Stimulated activated CD8-positive, alpha-beta memory T cell treated with anti-CD3 and anti-CD28 coated beads, Interleukin-15, amount 100 ng/mL, for 1 hour (primary cell): ENCODE results near the gene ACSL1.
"Not testable (repeated sequence)": the region's sequence is repeated elsewhere in the genome, so short reads cannot be mapped to it uniquely, and the experiment has no call there.

Experiments
- DNase-seq: peaks from one replicate; pipeline ENCODE4 v3.0.0-alpha.2; 2020; ENCODE audit warnings: low read depth

The ACSL1 gene

GRCh38 chr4:184790826-184791225, 34.9 kb downstream of the ACSL1 start:
- no peak for DNase-seq

DNA sequence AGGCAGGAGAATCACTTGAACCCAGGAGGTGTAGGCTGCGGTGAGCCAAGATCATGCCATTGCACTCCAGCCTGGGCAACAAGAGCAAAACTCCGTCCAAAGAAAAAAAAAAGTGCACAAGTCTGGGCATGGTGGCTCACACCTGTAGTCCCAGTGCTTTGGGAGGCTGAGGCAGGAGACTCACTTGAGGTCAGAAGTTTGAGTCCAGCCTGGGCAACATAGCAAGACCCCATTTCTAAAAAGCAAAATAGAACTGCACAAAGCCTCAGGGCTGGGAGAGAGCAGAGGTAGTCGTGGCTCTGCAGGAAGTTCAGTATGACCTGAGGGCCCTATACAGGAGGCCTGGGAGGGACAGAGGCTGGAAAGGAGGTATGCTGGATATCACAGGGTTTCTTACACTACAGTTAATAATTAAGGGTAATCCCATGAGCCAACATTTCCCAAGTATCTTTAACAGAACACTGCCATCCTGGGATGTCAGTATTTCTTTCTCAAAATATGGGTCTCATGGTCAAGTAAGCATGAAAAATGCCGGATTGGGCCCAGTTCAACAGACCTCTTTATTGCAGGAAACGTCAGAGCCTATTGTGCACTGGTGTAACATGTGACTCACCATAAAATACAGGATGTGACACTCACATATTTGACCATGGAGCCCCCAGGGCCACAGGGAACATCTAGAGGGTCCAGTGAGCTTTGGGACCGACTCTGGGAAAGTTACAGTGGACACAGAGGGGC, 37.8 kb downstream of the ACSL1 start:
- no peak for DNase-seq

- DNase-seq: no peak
Observed at GRCh38 chr4:184785813-184786212, 40.0 kb downstream of the ACSL1 start.

- no peak for DNase-seq
Observed at GRCh38 chr4:184784628-184785257, 41.0 kb downstream of the ACSL1 start.

DNA sequence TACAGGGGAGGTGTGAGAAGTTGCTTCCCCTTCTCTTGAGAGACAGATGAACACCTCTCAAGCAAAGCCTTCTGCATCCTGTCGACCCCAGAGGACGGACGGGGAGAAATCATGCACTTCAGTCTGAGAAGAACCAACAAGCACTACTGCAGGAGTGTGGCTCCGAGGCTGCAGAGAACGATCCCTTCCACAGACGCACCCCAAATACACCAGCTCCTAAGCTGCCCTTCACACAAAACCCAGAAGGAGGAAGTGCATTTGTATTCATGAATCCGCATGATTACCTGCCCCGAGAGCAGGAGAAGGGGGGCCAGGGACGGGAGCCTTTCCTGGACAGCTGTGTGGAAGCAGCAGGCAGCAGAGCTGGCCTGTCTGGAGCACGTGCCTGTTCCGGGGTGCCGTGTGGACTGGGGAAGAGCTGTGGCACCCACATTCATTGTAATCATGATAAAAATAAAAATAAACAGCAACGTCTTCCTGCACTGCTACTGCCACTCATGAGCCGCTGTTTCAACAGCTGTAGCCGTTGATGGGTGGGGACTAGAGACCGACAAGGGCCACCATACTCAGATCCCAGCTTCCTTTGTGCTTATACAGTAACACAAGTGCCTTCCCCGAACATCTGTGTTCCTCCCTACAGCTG, 42.9 kb downstream of the ACSL1 start:
- no peak for DNase-seq

DNA sequence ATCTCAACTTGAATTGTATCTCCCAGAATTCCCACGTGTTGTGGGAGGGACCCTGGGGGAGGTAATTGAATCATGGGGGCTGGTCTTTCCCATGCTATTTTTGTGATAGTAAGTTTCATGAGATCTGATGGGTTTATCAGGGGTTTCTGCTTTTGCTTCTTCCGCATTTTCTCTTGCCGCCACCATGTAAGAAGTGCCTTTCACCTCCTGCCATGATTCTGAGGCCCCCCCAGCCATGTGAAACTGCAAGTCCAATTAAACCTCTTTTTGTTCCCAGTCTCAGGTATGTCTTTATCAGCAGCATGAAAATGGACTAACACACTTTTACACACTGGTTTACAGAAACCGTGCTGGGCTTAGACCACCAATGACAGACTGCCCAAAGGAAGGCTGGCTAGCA, 46.6 kb downstream of the ACSL1 start:
- DNase-seq: not testable (repeated sequence)

DNA sequence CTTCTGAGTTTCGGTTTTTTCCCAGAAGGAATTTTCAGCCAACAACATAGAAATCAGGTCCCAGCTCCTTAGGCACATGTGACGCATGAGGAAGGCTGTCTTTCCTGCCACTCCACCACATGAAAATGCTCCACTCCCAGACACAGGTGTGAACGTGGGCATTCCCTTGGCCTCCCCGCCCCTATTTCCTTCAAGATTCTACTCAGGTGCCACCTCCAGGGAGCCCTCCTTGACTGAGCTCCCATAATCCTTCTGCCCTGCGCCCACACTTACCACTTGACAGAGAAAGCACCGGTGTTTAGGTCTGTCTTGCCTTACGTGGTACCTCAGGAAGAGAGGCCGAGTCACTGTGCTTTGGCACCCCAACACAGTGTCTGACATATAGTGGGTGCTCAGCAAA, 47.4 kb downstream of the ACSL1 start:
- DNase-seq: no peak

GRCh38 chr4:184776821-184777220, 48.9 kb downstream of the ACSL1 start:
- no peak for DNase-seq

GRCh38 chr4:184775854-184776555, 49.8 kb downstream of the ACSL1 start:
- DNase-seq: no peak

GRCh38 chr4:184774152-184774551, 51.6 kb downstream of the ACSL1 start:
- no peak for DNase-seq

GRCh38 chr4:184771416-184771815, 54.4 kb downstream of the ACSL1 start:
- DNase-seq: no peak

DNA sequence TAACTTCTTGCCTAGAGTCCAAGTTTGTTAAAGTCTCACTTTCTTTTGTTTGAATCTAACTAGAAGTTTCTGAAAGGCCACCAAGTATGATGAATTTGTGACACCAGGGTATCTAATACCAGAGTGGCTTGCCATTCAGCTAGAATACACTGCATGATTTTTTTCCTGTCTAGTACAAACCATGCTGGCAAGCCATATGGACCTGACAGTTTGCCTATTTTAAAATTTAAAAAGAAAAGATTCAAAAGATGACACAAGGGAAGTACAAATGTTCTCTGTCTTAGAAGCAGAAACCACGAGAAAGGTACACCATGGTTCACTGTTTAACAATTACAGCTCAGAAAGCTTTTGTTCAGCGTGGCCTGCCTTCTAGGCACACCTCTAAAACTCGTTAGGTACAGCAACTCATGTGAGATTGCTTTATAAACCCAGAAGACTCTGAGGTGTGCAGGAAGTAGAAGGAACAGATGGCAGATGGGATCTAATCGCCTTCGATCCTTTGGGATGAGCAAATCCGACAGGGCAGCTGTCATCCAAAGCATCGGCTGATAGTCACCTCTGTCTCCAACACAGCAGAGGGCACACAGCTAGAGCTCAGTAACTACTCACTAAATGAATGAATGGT, 56.5 kb downstream of the ACSL1 start:
- no peak for DNase-seq

DNA sequence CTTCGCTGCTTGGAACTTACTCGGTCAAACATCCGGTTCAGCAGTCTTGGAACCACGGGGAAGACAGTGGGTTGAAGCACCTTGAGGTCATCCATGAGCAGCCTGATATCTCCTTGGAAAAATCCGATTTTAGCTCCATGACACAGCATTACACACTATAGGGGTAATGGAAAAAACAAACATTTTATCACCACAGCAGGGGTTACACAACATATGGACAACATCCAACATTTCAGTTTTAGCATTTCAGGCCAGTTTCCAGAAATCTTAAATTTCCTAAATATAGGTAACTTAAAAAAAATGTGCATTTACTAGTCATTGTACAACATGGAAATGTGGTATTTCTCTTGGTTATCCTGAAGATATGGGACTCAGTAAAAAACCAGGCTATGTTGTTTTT, 57.5 kb downstream of the ACSL1 start:
- DNase-seq: no peak

DNA sequence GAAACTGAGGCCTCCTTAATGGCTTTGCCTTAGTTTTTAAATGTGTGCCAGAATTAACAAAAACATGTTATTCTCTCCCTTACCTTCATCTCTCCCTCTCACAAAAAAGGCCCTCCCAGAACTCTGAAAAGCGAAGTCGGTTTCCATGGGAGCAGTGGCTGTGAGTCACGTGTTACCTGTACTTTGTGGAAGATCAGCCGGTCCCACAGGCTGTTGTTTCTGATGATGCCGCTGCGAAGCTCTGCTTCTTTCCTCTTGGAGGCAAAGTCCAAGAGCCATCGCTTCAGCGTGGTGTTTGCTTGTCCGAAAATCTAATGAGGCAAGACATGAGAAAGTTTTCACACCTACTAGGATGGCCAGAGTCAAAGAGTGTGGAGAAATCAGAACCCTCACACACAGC, 59.3 kb downstream of the ACSL1 start:
- DNase-seq: no peak

GRCh38 chr4:184765473-184766340, 60.1 kb downstream of the ACSL1 start:
- DNase-seq: no peak

GRCh38 chr4:184764601-184765000, 61.2 kb downstream of the ACSL1 start:
- DNase-seq: no peak

- DNase-seq: no peak
Observed at GRCh38 chr4:184763150-184763780, 62.5 kb downstream of the ACSL1 start.

GRCh38 chr4:184762100-184762499, 63.7 kb downstream of the ACSL1 start:
- no peak for DNase-seq

GRCh38 chr4:184760681-184761080, 65.1 kb downstream of the ACSL1 start:
- DNase-seq: no peak

- no peak for DNase-seq
Observed at GRCh38 chr4:184757810-184758209, 68.0 kb downstream of the ACSL1 start.

DNA sequence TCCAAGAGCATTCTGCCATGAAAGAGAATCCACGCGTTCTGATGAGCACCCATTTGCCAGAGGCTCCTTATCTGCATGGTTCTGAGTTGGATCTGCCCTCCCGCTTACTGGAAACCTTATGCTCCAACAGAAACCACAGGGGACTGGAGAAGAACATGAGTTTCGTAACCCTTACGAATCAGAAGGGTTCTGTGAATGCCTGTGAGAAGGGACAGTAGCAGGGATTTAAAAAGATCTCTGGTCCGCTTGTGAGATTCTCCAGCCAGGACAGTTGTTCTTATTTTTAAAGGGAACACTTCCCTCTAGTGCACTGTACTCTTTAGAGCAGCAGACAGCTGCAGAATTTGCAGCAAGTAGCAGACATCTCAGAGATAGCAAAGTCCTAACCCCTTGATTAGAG, 69.4 kb downstream of the ACSL1 start:
- DNase-seq: no peak
